H1 (cell line): ENCODE data around the gene RPS26. TPM values are rescaled to one million over a fixed set of nuclear protein-coding genes. Genes with fewer than 3 reads are reported as not detected.

Source experiments
- ASH2L ChIP-seq: fragments of 200-600, 300-600 bp; sonication (generic); IDR thresholded peaks from one replicate; pipeline ENCODE4 v1.7.1; 2017; ENCODE audit warnings: low read length
- BACH1 ChIP-seq: IDR thresholded peaks from 2 replicates; pipeline ENCODE4 v1.6.1; 2012; ENCODE audit warnings: low read length, improper control_type of control experiment
- CBX8 ChIP-seq: fragments of 300-800, 300-1000 bp; sonication (generic); IDR thresholded peaks from 2 replicates; pipeline ENCODE4 v1.7.1; 2016; ENCODE audit warnings: low read depth, low read length, borderline replicate concordance
- KDM5A ChIP-seq: fragments of 200-600 bp; IDR thresholded peaks from 2 replicates; pipeline ENCODE4 v1.7.1; 2012; ENCODE audit warnings: mild to moderate bottlenecking, low read length, inconsistent platforms, mixed read lengths
- NANOG ChIP-seq: IDR thresholded peaks from 2 replicates; pipeline ENCODE4 v1.6.1; 2011; ENCODE audit warnings: low read length, low read depth, mild to moderate bottlenecking, inconsistent platforms; ENCODE audit not compliant: insufficient read depth, poor library complexity, severe bottlenecking
- SP1 ChIP-seq: IDR thresholded peaks from 2 replicates; pipeline ENCODE4 v1.6.1; 2011; ENCODE audit warnings: low read depth, low read length
- TEAD4 ChIP-seq: IDR thresholded peaks from 2 replicates; pipeline ENCODE4 v1.6.1; 2012; ENCODE audit warnings: low read depth, low read length, inconsistent platforms, mixed read lengths
- polyA plus RNA-seq, 7 experiments: library from polyadenylated mRNA; depleted of rRNA in 3 of 7; stranded (reverse) in 5 of 7; unstranded in 2 of 7; fragments of >200 nt in 5 of 7; fragments of 200-250 nt in 2 of 7; gene quantifications; 1 replicate in 5 of 7; 2 replicates in 1 of 7; 4 replicates in 1 of 7; pipeline versions ENCODE4 v1.2.1 to v1.2.3, GENCODE V29; 2011 to 2013; ENCODE audit warnings: missing spikeins in 2 of 7, mixed read lengths in 2 of 7
- total RNA-seq: library from RNA; stranded (reverse); fragmentation: NEBNext Ultra II Directional; extraction: Animal tissue kit (Norgen Biotek cat#: 25700); gene quantifications from 2 replicates; pipeline ENCODE4 v1.2.1, GENCODE V29; 2021
- TF ChIP-seq, protein P1 (sequence below): fragments of 300-600 bp; sonication (generic); IDR thresholded peaks from 2 replicates; pipeline ENCODE4 v1.7.1; 2012; ENCODE audit warnings: low read length, moderate library complexity, mild to moderate bottlenecking, inconsistent platforms; ENCODE audit not compliant: insufficient replicate concordance
- TF ChIP-seq, protein P2 (sequence below): IDR thresholded peaks from 2 replicates; pipeline ENCODE4 v1.6.1; 2011; ENCODE audit warnings: low read length, improper control_type of control experiment

The RPS26 gene
- total and polyA plus RNA-seq, 2 of the 8 experiments (the other 6 are each of a cell fraction or from before 2014, with no cell fraction given): 53.4 to 1,922 TPM

DNA sequence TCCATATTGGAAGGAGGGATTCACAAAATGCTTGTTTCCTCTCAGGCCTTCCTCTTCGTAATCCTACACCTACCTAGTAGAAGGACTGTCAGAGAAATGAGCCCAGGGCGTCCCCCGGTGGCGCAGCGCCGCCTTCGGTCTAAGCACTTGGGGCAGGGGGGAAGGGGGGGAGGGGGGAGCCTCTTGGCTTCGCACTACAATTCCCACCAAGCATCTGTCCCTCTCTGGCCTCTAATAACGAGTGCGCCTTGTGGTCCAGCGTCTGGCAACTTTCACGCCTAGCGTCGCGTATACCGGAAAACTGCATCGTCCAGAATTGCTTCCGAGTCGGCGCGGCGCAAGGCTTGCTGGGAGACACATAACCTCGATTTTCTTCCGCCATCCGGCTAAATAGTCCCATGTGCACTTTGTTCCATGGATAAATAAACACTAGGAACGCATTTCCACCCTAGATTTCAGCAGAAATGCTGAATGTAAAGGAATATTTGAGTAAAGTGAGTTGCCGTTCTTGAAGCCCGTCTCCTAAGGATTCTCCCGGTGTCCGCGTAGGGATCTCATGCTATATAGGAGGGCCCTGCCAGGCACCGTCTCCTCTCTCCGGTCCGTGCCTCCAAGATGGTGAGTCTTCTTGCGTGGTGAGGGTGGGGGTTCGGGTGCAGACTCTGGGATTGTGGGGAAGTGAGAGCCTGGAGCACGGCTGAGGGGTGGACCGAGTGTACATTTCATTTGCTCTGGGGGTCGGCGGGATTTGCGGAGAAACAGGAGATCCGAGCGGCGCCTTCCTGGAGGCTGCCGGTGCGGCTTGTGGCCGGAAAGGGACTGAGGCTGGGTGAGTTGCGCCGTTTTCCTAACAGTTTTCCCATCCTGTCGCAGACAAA, at the start of gene RPS26 (continued):
- TF ChIP-seq CBX8: no peak
- TF ChIP-seq TEAD4: no peak
- TF ChIP-seq, protein P1, sequence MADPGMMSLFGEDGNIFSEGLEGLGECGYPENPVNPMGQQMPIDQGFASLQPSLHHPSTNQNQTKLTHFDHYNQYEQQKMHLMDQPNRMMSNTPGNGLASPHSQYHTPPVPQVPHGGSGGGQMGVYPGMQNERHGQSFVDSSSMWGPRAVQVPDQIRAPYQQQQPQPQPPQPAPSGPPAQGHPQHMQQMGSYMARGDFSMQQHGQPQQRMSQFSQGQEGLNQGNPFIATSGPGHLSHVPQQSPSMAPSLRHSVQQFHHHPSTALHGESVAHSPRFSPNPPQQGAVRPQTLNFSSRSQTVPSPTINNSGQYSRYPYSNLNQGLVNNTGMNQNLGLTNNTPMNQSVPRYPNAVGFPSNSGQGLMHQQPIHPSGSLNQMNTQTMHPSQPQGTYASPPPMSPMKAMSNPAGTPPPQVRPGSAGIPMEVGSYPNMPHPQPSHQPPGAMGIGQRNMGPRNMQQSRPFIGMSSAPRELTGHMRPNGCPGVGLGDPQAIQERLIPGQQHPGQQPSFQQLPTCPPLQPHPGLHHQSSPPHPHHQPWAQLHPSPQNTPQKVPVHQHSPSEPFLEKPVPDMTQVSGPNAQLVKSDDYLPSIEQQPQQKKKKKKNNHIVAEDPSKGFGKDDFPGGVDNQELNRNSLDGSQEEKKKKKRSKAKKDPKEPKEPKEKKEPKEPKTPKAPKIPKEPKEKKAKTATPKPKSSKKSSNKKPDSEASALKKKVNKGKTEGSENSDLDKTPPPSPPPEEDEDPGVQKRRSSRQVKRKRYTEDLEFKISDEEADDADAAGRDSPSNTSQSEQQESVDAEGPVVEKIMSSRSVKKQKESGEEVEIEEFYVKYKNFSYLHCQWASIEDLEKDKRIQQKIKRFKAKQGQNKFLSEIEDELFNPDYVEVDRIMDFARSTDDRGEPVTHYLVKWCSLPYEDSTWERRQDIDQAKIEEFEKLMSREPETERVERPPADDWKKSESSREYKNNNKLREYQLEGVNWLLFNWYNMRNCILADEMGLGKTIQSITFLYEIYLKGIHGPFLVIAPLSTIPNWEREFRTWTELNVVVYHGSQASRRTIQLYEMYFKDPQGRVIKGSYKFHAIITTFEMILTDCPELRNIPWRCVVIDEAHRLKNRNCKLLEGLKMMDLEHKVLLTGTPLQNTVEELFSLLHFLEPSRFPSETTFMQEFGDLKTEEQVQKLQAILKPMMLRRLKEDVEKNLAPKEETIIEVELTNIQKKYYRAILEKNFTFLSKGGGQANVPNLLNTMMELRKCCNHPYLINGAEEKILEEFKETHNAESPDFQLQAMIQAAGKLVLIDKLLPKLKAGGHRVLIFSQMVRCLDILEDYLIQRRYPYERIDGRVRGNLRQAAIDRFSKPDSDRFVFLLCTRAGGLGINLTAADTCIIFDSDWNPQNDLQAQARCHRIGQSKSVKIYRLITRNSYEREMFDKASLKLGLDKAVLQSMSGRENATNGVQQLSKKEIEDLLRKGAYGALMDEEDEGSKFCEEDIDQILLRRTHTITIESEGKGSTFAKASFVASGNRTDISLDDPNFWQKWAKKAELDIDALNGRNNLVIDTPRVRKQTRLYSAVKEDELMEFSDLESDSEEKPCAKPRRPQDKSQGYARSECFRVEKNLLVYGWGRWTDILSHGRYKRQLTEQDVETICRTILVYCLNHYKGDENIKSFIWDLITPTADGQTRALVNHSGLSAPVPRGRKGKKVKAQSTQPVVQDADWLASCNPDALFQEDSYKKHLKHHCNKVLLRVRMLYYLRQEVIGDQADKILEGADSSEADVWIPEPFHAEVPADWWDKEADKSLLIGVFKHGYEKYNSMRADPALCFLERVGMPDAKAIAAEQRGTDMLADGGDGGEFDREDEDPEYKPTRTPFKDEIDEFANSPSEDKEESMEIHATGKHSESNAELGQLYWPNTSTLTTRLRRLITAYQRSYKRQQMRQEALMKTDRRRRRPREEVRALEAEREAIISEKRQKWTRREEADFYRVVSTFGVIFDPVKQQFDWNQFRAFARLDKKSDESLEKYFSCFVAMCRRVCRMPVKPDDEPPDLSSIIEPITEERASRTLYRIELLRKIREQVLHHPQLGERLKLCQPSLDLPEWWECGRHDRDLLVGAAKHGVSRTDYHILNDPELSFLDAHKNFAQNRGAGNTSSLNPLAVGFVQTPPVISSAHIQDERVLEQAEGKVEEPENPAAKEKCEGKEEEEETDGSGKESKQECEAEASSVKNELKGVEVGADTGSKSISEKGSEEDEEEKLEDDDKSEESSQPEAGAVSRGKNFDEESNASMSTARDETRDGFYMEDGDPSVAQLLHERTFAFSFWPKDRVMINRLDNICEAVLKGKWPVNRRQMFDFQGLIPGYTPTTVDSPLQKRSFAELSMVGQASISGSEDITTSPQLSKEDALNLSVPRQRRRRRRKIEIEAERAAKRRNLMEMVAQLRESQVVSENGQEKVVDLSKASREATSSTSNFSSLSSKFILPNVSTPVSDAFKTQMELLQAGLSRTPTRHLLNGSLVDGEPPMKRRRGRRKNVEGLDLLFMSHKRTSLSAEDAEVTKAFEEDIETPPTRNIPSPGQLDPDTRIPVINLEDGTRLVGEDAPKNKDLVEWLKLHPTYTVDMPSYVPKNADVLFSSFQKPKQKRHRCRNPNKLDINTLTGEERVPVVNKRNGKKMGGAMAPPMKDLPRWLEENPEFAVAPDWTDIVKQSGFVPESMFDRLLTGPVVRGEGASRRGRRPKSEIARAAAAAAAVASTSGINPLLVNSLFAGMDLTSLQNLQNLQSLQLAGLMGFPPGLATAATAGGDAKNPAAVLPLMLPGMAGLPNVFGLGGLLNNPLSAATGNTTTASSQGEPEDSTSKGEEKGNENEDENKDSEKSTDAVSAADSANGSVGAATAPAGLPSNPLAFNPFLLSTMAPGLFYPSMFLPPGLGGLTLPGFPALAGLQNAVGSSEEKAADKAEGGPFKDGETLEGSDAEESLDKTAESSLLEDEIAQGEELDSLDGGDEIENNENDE: no peak
- TF ChIP-seq NANOG: no peak
- TF ChIP-seq SP1: peak; percentile 60
- TF ChIP-seq, protein P2, sequence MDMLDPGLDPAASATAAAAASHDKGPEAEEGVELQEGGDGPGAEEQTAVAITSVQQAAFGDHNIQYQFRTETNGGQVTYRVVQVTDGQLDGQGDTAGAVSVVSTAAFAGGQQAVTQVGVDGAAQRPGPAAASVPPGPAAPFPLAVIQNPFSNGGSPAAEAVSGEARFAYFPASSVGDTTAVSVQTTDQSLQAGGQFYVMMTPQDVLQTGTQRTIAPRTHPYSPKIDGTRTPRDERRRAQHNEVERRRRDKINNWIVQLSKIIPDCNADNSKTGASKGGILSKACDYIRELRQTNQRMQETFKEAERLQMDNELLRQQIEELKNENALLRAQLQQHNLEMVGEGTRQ: no peak
- TF ChIP-seq ASH2L: peak; percentile 98
- TF ChIP-seq KDM5A: peak; percentile 57
- no peak for TF ChIP-seq BACH1
